IPS-15b (cell line): ENCODE measurements around the gene RC3H2.

ENCODE experiments used
- H3K27me3 ChIP-seq: one replicate; pipeline ENCODE4 v1.6.1; 2013; ENCODE audit warnings: low read length; ENCODE audit not compliant: control insufficient read depth, insufficient read depth
- H3K36me3 ChIP-seq: one replicate; pipeline ENCODE4 v1.6.1; 2013; ENCODE audit warnings: low read length; ENCODE audit not compliant: control insufficient read depth, insufficient read depth
- H3K4me1 ChIP-seq: one replicate; pipeline ENCODE4 v1.6.1; 2013; ENCODE audit warnings: mild to moderate bottlenecking, low read length; ENCODE audit not compliant: control insufficient read depth, insufficient read depth
- H3K4me3 ChIP-seq: one replicate; pipeline ENCODE4 v1.5.1; 2013; ENCODE audit warnings: low read depth, low read length
- H3K9ac ChIP-seq: one replicate; pipeline ENCODE4 v1.6.1; 2013; ENCODE audit warnings: low read depth, mild to moderate bottlenecking, low read length
- H3K9me3 ChIP-seq: one replicate; pipeline ENCODE4 v1.6.1; 2013; ENCODE audit warnings: mild to moderate bottlenecking, low read length; ENCODE audit not compliant: control insufficient read depth, insufficient read depth

Gene RC3H2, protein sequence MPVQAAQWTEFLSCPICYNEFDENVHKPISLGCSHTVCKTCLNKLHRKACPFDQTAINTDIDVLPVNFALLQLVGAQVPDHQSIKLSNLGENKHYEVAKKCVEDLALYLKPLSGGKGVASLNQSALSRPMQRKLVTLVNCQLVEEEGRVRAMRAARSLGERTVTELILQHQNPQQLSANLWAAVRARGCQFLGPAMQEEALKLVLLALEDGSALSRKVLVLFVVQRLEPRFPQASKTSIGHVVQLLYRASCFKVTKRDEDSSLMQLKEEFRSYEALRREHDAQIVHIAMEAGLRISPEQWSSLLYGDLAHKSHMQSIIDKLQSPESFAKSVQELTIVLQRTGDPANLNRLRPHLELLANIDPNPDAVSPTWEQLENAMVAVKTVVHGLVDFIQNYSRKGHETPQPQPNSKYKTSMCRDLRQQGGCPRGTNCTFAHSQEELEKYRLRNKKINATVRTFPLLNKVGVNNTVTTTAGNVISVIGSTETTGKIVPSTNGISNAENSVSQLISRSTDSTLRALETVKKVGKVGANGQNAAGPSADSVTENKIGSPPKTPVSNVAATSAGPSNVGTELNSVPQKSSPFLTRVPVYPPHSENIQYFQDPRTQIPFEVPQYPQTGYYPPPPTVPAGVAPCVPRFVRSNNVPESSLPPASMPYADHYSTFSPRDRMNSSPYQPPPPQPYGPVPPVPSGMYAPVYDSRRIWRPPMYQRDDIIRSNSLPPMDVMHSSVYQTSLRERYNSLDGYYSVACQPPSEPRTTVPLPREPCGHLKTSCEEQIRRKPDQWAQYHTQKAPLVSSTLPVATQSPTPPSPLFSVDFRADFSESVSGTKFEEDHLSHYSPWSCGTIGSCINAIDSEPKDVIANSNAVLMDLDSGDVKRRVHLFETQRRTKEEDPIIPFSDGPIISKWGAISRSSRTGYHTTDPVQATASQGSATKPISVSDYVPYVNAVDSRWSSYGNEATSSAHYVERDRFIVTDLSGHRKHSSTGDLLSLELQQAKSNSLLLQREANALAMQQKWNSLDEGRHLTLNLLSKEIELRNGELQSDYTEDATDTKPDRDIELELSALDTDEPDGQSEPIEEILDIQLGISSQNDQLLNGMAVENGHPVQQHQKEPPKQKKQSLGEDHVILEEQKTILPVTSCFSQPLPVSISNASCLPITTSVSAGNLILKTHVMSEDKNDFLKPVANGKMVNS

DNA sequence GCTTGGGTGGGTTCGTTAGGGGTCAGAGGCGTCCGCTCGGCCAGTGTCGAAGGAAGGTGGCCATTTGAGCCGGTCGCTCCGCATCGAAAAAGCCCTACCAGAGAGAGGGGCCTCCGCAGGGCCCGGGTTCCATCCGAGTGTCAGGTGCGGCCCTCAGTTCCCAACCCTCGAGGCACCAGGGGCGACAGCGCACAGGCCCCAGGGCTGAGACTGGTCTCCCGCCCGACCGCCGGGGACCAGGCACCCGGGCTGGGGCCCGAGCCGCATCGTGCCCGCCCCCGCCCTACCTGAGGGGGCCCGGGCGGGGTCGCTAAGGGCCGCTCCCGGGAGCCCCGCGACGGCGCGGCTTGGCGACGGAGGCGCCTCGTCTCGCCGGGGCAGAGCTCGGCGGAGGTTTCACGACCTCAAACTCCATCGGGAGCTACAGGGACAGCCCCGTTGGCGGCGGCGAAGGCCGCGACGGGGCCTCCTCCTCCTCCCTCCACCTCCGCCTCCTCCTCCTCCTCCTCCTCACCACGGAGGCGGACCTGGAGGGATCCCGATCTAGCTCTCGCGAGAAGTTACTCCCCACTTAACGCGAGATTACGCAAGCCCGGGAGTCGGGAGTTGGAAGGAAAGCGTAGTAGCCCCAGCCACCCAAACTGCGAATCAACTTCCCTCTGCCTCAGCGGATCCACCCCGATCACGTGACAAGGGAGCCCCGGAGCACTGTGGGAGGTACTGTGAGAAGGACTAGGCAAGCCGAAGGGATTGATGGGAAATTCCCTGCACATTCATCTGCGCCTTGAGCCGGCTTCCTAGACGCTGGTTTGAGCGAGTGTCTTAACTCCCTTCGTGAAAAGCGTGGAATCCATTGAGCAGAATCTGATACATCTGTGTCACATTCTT lies at the start of gene RC3H2:
TSS of gene RC3H2 (minus strand) at position 537 of the 888 bp plus-strand sequence. CDS start 7,850 bp downstream, outside the sequence.
- Histone ChIP-seq H3K9ac (peak within 1 kb of the TSS; percentile 97), H3K9me3 (no peaks in the 10 kb centered on the region), H3K36me3 (no peaks in the 10 kb centered on the region), H3K27me3 (no peaks in the 10 kb centered on the region), H3K4me1 (no peaks in the 10 kb centered on the region), H3K4me3 (peak within 1 kb of the TSS; percentile 84)

DNA sequence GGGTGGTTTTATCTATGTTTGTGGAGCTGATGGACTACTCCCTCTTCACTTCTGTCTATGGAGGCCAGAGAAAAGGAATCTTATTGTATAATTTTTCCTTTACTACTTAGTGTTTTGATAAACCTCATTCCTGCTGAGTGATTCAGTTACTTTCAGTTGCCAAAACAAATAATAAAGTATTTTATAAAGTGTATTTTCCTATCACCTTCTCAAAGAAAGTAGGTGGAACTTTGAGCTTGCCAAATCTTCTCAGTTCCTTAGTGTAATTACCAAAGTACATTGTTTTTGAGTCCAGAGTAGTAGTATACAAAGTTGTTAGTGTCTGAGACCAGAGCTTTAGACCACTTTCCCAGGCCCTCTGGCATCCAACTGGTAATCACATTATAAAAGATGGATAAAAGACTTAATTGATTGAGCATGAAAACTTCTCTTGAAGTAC lies 49.1 kb upstream of the RC3H2 start:
- no peaks in the 10 kb centered on the region for H3K36me3 ChIP-seq
- H3K4me3 ChIP-seq = no peak overlapping the region
- H3K9me3 ChIP-seq = no peaks in the 10 kb centered on the region
- H3K9ac ChIP-seq = no peak overlapping the region
- H3K27me3 ChIP-seq = no peaks in the 10 kb centered on the region
- peaks cover 12% of the 10 kb centered on the region for H3K4me1 ChIP-seq

DNA sequence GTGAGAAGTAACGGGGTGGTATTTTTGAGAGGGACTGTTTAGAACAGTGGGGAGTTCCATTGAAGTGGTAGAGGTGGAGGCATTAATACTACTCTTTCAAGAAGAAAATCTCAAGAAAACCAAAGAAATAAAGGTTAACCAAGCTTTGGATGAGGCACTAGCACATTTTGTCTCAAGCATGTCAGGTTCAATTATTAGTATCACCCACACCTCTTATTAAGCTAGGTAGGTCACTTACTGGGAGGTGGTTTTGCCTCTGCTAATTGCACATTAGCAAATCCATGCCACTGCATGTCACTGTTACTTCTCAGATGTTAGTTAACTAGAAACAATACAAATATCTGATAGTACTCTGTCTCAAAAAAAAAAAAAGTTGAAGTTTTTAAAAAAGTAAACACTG lies 45.9 kb upstream of the RC3H2 start:
- H3K27me3 ChIP-seq = no peaks in the 10 kb centered on the region
- H3K4me1 ChIP-seq = peaks cover 16% of the 10 kb centered on the region
- no peak overlapping the region for H3K4me3 ChIP-seq
- H3K36me3 ChIP-seq = no peaks in the 10 kb centered on the region
- no peak overlapping the region for H3K9ac ChIP-seq
- no peaks in the 10 kb centered on the region for H3K9me3 ChIP-seq

DNA sequence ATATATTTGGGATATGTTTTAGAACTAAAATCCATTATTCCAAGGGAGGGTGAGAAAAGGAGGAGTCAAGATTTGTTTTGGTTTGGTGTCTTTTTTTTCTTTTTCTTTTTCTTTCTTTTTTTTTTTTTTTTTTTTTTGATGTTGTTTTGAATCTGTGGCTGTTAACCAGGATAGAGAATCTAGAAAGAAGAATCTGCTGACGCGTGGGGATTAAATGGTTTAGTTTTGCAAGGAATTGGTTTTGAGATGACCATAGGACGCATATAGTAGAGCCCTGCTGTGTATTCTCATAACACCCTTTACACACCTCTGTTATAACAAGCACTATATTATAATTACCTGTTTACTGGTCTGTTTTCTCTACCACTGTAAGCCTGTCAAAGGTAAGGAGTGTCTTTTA lies 45.1 kb upstream of the RC3H2 start:
- Histone ChIP-seq H3K9me3 (no peaks in the 10 kb centered on the region), H3K4me1 (peaks cover 18% of the 10 kb centered on the region), H3K4me3 (no peak overlapping the region), H3K27me3 (no peaks in the 10 kb centered on the region), H3K36me3 (no peaks in the 10 kb centered on the region), H3K9ac (no peak overlapping the region)

DNA sequence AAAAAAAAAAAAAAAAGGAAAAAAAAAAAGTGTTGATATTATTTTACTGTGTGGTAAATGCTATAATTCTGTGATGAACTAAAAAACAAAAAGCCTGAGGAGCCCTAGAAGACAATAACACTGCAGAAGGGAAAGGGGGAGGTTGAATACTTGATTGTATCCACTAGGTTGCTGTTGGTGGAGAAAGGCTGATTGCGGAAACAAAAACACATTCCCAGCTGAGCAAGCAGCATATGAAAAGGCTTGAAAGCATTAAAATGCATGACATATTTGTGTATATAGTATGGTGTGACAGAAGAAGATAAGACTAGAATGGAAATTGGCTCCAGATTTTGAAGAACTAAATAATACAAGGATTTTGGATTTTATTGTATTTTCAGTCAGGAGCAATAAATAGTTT lies 44.5 kb upstream of the RC3H2 start:
- no peak overlapping the region for H3K4me3 ChIP-seq
- H3K36me3 ChIP-seq = no peaks in the 10 kb centered on the region
- H3K4me1 ChIP-seq = peaks cover 18% of the 10 kb centered on the region
- no peak overlapping the region for H3K9ac ChIP-seq
- H3K27me3 ChIP-seq = no peaks in the 10 kb centered on the region
- H3K9me3 ChIP-seq = no peaks in the 10 kb centered on the region

DNA sequence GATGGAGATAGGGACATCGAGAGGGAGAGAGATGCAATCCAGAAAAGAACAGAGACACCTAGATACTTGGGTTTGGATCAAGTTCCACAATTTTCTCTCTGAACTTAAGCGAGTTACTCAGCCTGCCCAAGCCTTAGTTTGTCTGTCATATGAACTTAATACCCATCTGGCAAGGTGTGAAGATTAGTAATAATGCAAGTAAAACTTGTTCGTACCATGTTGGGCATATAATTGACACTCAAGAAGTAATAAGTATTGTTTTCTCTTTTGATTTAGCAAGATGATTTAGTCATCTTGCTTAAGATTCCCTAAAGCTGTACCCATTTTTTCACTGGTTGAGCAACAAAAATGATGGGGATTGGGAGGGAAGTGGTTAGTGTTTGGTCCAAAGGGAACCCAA lies 43.2 kb upstream of the RC3H2 start:
- no peaks in the 10 kb centered on the region for H3K9me3 ChIP-seq
- H3K27me3 ChIP-seq = no peaks in the 10 kb centered on the region
- H3K9ac ChIP-seq = no peak overlapping the region
- H3K36me3 ChIP-seq = no peaks in the 10 kb centered on the region
- H3K4me3 ChIP-seq = no peak overlapping the region
- H3K4me1 ChIP-seq = peaks cover 18% of the 10 kb centered on the region

DNA sequence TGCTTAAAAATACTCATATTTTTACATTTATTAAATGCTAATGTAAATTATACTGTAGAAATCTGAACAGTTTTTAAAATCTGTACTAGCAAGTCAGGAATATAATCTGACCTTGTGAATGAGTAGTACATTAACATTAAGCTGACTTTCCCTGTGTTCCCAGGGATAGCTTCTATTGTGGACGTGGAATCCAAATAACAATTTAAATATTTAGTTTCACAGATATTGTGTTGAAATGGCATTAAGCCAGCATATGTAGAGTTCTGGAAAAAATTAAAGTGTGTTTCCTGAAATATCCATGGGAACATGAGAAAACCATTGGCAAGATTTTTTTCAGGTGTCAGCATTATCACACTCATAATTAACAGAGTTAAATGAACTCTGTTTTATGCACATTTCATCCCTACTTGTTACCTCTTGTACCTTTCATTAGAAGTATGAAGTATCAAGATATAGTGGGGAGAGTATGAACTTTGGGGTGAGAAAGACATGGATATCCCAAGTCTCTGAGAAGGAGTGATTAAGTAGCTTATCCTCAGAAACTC lies 41.4 kb upstream of the RC3H2 start:
- Histone ChIP-seq H3K36me3 (no peaks in the 10 kb centered on the region), H3K4me1 (peaks cover 18% of the 10 kb centered on the region), H3K27me3 (no peaks in the 10 kb centered on the region), H3K4me3 (no peak overlapping the region), H3K9ac (no peak overlapping the region), H3K9me3 (no peaks in the 10 kb centered on the region)

DNA sequence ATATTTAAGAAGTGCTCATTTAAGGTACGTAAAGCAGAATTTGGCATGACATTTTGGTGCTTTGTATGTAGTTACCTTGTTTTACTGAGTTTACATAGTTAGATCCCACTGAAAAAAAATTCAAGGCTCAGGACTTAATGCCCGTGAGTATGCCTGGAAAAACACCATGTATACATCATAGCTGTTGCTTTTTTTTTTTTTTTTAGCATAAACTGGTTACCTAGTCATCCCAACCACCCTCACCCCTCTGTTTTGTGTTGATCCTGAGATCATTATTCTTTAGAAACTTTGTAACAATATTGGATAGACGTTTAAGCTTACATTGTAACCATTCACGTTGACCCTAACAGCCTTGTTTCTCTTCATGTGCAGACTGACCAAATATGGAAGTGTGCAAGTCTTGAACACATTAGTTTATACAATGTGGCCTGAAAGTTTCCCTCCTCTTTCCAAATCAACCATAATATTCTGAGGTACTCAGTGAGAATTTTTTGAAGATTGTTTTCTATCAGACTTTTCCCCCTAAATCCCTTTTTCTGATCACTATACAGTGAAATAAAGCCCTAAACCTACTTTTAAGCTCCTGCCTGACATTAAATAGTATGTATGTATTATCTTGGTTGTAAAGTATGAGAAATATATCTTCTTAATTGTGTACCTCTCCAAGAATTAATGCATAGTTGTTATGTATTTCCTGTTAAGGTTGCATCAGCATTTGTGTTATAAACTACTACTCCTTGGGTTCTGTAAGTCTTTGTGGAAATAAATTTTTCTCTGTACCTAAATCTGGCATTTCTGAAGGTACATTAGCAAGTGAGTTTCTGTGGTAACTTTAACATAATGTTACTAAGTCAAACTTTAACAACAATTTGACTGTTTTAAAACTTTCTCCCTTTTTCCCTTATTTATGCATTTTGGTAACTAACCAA lies 40.1 kb upstream of the RC3H2 start:
- Histone ChIP-seq H3K36me3 (no peaks in the 10 kb centered on the region), H3K4me3 (no peak overlapping the region), H3K9me3 (no peaks in the 10 kb centered on the region), H3K27me3 (no peaks in the 10 kb centered on the region), H3K4me1 (peaks cover 10% of the 10 kb centered on the region), H3K9ac (no peak overlapping the region)

DNA sequence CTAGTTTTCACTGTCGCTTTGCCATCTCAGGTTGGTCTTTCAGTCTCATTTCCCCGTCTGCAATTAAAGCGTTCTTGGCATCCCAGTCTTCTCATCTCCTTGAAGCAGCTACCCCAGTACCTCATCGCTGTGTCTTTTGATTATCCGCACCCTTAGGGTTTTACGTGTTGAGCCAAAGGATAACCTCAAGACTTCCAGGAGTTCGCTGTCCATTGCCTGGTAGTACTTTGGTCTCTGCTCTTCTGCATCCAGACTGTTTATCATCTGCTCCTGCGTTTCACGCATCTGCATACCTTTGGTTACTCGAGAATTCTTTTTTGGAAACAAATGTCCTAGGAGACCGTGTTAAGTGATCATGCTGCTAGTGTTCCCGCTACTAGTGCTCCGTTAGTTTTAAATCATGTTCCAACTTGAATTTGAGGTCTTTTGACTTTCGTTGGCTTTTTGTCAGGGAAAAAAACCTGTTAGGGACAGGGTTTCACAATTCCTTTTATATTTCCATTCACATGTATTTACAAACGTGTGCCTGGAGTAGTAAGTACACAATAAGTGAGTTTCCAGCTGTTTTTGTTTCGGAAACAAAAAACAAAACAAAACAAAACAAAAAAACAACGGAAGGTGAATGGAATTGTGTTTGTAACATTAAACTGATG lies 36.5 kb upstream of the RC3H2 start:
- Histone ChIP-seq H3K36me3 (no peaks in the 10 kb centered on the region), H3K9me3 (no peaks in the 10 kb centered on the region), H3K4me1 (peaks cover 5% of the 10 kb centered on the region), H3K9ac (peak overlapping the region; percentile 84), H3K4me3 (peak overlapping the region; percentile 94), H3K27me3 (no peaks in the 10 kb centered on the region)
